Activated CD4-positive, alpha-beta T cell treated with anti-CD3 and anti-CD28 coated beads, Interleukin-2, amount 50 U/mL, for 16 hours (primary cell): Measurements from ENCODE around the gene OR2K2.
A peak's percentile ranks its signal among the peaks of the same experiment; 100 is the strongest.
"Not testable (repeated sequence)": the region's sequence is repeated elsewhere in the genome, so short reads cannot be mapped to it uniquely, and the experiment has no call there.

Experiments
- DNase-seq: peaks from one replicate; pipeline ENCODE4 v3.0.0-alpha.2; 2020

The OR2K2 gene, protein sequence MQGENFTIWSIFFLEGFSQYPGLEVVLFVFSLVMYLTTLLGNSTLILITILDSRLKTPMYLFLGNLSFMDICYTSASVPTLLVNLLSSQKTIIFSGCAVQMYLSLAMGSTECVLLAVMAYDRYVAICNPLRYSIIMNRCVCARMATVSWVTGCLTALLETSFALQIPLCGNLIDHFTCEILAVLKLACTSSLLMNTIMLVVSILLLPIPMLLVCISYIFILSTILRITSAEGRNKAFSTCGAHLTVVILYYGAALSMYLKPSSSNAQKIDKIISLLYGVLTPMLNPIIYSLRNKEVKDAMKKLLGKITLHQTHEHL

DNA sequence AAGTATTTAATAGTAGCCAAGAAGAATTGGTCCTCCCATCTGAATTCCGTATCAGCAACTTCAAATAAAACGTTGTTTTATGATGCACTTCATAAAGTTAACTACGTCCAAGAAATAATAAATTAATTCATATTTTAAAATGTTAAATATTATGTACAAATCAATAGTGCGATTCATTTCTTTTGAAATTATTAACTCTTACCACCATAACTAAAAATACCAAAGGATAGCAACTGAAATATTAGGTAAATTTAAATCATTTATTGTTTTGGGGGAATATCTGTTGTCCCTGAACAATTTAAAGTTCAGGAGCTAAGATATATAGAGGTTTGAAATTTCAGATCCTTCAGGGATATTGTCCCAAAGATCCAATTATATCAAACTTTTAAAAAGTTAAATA is at the start of gene OR2K2:
Gene OR2K2 (minus strand): TSS at position 101 of the 400 bp plus-strand sequence. CDS start 1,791 bp downstream, outside the sequence.
- no peak for DNase-seq

DNA sequence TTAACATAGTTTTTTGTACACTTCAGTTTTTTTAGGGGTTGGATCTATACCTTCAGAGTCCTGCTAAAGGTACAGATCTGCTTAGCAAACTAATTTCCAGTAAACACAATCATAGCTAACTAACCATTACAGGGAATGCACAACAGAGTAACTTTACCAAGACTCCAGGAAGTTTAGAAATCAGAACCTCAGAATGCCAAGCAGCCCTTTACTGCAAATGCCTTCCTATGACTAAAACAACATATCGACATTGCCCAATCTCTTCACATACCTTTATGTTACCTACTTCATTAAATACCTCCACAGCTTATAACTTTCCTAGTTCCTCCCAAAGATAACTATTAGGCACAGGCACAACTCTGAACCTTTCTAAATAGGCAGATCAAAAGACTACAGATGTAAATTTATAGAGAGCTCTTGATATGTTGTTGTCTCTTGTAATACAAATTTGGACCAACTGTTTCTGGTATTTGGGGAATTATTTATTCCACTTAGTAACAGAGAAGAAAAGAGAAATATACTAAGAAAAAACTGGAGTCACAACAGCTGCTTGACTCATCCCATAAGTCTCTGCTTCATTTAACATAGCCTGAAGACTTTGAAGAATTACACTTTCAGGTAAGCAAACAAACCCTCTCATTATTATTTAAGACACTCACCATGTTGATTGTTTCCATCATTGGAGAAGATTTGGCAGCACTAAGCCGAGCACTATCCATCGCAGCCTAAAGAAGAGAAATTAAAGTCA is 46.0 kb upstream of the OR2K2 start:
- DNase-seq, result no peak

DNA sequence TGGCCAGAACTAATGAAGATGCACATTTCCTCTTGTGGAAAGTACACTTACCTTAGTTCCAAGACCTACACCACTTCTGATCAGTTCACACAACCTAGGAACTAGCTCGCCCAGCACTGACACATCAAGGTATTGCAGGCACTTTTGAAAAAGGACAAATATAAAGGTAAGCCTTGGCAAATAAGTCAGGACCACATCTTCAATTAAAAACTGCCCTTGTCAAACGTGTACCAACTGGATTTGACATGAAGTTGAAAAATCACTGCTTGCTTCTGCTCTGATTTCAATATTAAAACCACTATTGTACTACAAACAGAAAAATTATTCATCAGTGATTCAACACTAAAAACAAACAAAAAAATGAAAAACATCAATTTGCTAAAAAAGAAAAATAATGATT is 45.0 kb upstream of the OR2K2 start:
- no peak for DNase-seq

DNA sequence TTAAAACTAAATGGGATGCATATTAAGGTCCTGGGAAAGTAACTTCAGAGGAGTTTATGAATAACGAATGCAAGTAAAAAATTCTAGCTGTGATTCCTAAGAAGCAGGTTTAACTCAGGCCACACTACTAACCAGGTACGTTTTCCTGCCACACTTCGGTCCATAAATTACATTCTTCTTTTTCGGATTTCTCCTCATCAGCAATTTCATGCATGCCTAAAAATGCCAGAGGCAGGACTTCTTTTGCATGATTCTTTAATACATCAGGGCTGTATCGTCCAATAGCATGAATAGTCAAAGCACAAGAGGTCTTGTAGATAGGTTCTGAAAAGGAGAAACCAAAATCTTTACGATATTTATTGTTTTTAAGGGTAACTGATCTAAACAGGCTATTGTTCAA is 42.3 kb upstream of the OR2K2 start:
- no peak for DNase-seq

DNA sequence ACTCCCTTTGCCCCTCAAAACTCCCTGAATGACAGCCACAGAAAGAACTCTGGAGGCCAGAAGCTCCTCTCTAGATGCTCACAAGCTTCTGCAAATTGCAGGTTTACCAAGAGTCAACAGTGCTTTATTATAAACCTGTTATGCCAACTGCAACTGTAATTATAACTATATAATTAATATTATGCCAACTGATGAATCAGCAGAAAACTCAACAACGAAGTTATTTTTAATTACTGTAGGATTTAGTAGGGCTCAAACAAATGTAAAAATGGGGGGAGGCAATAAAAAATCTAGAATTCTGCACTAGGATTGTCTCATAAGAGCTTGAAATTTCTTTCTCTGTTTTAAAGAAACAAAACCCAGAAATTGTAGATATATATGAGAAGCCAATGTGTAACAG is 37.0 kb upstream of the OR2K2 start:
- no peak for DNase-seq

DNA sequence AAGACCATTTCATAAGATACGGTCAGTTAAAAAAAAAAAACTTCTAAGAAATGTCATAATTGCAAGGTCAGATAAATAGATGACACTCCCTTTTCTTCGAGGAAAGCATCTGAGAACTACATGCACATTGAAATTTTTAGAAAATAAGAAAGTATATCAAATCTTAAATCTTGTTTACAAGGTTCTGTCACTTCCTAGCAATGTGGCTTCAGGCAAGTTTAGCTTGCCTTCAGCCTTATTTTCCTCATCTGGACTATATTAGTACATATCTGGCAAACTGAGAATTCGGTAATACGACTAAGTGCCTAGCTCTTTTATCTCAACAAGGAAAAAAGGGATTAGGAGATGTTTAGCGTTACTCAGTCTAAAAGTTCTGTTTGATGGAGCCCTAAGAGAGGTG is 32.5 kb upstream of the OR2K2 start:
- no peak for DNase-seq

DNA sequence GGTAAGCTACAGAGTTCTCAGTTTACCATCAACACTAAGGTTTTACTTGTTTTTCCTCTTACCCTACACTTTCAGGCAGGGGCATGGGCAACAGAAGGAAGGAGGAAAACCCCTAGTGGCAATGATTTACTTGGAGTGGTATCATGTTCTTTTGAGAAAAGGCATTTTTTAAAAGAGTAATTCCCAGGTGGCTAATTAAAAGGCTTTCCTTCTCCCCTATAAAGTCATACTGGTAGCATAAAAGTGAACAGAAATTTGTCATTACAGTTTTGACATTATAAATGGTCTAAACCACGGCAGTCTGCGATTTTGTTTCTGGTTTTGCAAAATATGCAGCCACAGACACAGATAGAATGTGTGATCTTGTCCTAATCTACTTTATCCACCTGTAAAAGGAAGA is 30.9 kb upstream of the OR2K2 start:
- DNase-seq, result no peak

DNA sequence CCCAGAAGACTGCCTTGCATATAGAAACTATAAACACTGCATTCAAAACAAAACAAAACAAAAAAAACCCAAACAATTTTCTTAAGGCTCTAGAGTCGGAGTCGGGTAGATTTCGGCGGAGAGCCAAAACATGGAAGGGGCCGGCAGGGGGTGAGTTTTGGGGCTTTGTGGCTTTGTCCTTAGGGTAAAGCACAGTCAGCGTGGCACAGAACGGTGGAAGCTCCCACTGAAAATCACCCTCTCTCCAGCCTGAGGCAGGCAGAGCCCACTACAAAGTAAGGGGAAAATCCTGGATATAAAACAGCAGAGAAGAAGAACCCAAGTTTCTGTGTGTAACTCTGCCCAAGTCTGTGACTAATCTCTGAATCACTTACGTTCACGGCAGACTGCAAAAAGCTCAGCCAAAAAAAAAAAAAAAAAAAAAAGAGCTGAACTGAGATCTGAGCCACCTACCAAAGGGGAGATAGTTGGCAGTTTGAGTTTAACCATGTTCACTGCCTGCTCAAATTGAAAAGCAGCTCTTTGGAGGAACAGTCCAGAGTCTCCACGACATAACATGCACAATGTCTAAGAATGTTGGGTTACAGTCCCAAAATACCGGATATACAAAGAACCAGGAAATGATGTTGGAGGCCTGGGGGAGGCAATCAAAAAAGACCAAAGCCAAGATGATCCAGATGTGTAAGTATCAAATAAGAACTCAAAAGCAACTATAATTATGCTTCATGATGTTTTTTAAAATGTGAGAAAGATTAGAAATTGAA is 26.6 kb upstream of the OR2K2 start:
- no peak for DNase-seq

DNA sequence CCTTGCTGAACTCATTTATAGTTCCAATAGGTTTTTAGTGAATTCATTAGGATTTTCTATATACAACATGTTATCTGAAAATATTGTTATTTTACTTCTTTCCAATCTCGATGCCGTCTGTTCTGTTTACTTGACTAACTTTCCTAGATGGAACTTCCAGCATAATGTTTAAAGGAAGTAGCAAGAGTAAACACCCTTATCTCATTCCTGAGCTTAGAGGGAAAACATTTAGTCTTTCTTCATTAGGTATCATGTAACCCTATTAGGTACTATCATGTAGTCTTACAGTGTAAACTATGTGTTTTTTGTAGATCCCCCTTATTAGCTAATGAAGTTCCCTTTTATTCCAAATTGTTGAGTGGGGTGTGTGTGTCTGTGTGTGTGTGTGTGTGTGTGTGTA is 22.5 kb upstream of the OR2K2 start:
- no peak for DNase-seq

DNA sequence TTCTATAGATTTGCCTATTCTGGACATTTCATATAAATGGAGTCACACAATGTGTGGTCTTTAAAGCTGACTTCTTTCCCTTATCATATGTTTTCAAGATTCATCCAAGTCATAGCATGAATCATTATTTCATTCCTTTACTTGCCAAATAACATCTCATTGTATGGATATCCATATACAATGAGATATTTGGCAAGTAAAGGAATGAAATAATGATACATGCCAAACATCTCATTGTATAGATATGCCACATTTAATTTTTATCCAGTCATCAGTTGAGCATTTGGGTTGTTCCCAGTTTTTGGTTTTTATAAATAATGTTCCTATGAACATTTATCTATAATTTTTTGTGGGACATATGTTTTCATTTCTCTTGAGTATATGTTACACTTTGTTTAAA is 20.5 kb upstream of the OR2K2 start:
- no peak for DNase-seq

DNA sequence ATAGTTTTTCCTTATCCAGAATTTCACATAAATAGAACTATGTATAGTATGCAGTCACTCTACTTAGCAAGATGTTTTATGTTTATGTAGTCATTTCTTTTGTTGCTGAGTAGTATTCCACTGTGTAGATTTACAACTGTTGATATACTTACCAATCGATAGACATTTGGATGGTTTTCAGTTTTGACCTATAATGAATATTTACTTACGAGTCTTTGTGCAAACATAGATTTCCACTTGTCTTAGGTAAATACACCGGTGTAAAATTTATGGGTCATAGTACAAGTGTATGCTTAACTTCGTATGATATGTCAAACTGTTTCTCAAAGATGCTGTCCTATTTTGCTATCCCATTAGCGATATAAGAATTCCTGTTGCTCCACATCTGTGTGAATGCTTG is 19.7 kb upstream of the OR2K2 start:
- no peak for DNase-seq

DNA sequence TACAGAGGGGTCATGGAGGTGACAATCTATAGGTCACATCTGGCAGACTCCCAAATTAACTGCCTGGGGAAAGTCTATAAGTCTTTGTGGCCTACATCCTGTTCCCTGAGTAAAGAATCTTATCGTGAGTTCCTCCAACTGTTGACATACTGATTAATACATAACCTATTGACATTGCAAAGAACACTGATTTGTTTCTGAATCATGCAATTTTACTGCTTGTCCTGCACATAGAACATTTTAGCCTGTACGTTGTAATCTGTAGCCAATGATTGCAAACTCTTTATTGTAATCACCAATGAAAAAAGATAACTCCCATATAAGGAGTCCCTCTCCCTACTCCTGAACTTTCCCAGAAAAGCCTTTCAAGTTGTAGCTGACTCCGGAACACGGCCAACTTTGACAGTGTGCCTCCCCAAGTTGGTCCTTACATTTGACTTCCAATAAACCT is 18.8 kb upstream of the OR2K2 start:
- no peak for DNase-seq

DNA sequence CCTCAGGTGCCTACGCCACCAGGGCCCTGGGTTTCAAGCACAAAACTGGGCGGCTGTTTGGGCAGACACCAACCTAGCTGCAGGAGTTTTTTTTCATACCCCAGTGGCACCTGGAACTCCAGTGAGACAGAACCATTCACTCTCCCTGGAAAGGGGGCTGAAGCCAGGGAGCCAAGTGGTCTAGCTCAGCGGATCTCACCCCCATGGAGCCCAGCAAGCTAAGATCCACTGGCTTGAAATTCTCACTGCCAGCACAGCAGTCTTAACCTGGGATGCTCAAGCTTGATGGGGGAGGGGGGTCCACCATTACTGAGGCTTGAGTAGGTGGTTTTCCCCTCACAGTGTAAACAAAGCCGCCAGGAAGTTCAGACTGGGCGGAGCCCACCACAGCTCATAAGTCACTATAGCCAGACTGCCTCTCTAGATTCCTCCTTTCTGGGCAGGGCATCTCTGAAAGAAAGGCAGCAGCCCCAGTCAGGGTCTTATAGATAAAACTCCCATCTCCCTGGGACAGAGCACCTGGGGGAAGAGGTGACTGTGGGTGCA is 4.4 kb upstream of the OR2K2 start:
- not testable (repeated sequence) for DNase-seq

DNA sequence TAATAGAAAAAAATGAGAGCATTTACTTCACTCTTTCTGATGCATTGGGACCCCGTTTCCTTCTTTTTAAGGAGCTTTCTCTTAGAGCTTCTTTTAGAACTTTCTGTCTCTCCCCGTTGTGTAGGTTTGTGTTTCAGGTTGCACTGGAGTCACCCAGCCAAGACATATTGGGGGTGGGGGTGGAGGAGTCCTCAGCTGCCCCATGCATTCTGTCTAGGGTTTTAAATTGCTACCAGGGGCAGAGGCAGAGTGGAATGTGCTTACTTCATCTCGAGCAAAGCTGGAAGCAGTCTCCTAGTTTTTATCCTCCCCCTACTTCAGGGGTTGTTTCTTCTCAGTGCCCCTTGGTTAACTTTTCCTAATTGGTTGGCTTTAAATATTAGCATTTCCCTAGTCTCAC is 9.4 kb downstream of the OR2K2 start:
- no peak for DNase-seq

DNA sequence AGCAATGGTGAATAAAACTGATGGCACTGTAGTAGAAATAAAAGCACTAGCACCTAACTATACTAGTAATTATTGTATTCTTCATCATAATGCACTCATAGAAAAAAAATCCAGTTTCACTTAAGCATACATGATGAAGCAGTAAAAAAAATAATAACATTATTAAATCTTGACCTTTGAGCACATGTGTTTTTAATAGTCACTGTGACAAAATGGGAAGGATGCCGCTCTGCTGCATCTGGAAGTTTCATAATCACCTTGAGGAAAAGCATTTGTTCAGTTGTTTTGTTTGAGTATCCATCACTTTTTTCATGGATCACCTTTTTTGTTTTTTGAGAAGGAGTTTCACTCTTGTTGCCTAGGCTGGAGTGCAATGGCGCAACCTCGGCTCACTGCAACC is 13.2 kb downstream of the OR2K2 start:
- no peak for DNase-seq

DNA sequence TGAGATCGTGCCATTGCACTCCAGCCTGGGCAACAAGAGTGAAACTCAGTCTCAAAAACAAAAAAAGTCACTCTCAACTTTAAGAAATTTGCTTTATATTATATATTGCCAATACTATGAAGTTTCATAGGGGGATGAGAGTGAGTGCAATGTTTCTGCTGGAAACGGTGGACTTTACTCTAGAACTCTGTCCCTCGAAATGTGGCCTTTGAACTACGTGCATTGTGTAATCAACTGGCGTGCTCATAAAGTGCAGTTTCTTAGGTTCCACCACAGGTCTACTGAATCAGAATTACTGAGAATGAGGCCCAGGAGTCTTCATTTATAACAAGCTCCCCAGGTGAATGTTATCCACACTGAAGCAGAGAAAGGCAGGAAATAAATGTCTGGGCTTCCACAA is 24.1 kb downstream of the OR2K2 start:
- no peak for DNase-seq

DNA sequence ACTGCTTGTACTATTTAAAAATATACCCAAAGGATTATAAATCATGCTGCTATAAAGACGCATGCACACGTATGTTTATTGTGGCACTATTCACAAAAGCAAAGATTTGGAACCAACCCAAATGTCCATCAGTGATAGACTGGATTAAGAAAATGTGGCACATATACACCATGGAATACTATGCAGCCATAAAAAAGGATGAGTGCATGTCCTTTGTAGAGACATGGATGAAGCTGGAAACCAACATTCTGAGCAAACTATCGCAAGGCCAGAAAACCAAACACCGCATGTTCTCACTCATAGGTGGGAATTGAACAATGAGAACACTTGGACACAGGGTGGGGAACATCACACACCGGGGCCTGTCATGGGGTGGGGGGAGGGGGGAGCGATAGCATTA is 26.0 kb downstream of the OR2K2 start:
- DNase-seq, result not testable (repeated sequence)

DNA sequence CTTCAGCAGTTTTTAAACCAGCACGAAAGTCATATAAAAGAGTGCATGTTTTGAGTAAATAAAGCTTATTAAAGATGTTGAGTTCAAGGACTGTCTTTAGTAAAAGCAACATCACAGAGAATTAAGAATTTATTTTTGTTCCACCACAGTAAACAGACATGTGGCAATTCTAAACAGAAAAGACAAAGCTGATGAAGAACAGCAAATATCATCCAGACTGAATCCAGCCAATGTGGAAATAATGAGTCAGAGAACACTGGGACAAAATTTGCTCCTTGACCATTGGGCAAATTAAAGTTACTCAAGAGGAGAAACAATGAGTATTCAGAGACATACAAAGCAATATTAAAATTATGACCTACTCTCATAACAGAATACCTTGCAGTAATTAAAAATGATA is 28.8 kb downstream of the OR2K2 start:
- DNase-seq, result no peak

DNA sequence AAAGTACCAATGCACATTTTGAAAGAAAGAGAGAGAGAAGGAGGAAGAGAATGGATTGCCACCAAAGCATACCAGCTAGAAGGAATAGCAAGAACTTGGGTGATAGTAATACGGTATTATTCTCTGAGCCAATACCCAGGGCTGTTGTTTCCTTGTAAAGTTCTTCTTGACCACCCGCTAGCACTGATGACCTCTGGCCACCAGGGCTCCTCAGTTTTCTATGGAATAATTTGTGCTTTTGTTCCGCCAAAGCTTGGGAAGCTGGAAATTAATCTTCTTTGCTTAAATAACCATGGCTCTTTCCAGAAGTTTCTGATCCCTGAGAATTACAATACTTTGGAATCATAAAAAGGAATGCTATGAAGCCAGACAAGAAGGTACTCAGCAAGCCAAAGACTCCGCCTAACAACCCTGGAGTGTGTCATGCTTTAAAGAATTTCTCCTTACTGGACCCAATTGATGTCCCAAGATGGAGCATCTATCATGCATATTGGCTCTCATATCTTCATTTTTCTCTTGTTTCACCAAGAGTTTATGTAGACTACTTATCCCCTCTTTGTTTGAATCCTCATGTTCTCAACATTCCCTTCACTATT is 29.8 kb downstream of the OR2K2 start:
- DNase-seq, result no peak

DNA sequence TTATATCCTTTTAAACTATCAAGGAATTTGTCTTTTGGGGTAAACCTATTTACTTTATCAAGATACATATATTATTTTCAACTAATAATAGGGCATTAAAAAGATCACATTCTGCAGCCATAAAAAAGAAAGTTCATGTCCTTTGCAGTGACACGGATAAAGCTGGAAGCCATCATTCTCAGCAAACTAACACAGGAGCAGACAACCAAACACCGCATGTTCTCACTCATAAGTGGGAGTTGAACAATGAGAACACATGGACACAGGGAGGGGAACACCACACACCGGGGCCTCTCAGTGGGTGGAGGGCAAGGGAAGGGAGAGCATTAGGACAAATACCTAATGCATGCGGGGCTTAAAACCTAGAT is 30.4 kb downstream of the OR2K2 start:
- not testable (repeated sequence) for DNase-seq

DNA sequence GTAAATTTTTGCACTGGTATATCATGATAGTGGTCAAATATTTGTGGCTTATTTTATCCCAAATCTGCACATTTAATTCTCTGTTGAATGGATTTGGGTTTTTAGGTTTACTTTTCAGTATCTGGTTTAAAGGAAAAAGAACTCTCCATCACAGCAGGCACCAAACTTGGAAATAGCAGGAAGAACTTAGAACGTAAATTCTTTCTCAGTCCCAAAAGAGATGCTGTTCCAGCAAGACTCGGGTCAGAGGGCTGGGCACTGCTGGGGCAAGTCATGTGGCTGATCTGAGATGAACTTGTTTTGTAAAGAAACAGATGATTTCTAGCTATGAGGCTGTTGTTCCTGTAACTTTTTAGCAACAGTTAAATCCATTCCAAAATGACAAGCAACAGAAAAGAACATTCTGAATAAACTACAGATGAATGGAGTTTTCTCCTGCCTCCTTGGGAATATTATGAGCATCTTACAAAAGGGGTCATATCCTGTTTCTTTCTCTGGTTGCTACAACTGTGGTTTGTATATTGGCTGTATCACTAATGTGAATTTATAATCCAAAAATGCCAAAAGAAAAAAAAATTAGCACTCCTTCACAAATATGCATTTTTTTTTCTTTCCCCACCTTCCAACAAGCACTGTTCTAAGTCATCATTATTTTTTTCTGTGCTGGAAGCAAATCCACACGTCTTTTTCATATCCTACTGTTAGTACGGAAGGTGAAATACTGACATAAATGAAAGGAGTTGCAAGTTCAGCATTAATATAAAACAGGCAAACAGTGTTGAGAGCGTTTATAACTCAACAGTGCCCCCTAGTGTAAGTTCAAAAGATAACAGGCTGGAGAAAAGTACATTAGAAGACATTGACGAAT is 31.1 kb downstream of the OR2K2 start:
- DNase-seq, result peak; percentile 51

DNA sequence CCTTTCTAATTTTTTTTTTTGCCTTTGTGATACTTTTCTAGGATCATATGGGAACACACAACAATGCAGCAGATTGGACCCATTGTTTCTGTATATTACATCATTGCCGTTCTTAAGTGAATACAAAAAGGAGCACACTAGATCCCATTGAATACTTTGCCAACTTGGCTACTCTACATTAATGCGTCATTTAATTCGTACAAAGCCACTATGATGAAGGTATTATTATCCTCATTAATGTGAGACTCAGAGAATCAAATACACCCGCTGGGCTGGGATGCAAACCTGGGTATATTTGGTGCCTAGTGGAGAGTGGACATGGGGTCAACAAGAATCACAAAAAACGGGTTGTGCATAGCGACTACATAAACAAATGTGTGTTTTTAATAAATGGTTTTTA is 31.9 kb downstream of the OR2K2 start:
- no peak for DNase-seq
